GM13977 (cell line): ENCODE measurements around the gene CFAP74.

Experiments
- DNase-seq: peaks from one replicate; pipeline ENCODE4 v3.0.0; 2012; ENCODE audit warnings: low spot score
- CTCF ChIP-seq: IDR thresholded peaks from 2 replicates; pipeline ENCODE4 v1.5.1; 2012; ENCODE audit warnings: mild to moderate bottlenecking, control low read depth; ENCODE audit not compliant: insufficient read depth; ENCODE audit errors: extremely low read depth, missing control alignments
- in situ Hi-C: fragments of 300-500 bp; cut with MboI; formaldehyde crosslinking; loops from one replicate; pipeline ENCODE4 v1.12.0; 2022; ENCODE audit warnings: low sequenced_read_pairs, low pct_unique_long_range_greater_than_20kb, mixed read lengths, inconsistent platforms; ENCODE audit not compliant: unreplicated experiment

Gene CFAP74

DNA sequence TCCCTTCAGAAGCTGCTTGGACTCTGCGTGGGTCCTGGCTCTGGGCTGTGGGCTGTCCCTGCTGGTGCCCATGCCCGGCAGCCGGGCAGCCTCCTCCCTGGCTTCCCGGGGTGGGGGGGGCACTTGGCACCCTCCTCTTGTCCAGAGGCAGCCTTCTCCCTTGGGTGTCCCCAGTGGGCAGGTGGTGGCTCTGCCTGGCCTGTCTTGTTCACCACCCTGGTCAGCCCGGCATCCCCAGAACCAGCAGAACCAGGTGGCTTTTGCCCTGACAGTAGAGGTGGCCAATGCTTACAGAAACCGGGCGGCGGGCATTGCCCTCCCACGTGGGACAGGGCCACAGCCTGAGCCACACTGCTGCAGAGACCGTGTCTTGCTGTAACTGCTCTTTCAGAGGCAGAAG is 38.0 kb downstream of the CFAP74 start:
- in situ Hi-C loops: loop anchor here (25.0 kb wide), 1 partner anchor 422 kb away; the partner anchor contains the start of genes MORN1 and RER1

DNA sequence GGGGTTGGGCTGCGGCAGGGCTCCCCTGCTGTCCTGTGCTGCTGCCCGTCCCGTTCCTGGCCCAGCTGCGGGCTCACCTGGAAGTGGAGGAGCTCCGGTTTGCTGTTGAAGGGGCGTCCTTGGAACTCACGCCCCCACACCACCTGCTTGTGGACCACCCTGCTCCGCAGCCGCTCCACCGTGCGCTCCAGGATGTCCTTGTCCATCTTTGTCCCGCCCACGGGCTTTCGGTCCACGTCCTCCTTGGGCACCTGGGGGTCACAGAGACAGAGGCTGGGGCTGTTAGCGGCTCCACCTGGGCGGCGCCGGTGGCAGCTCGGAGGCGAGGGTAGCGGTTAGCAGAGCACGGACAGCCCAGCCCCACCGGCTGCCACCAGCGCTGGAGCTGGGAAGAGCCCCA is 38.8 kb downstream of the CFAP74 start:
- in situ Hi-C loops: loop anchor here (25.0 kb wide), 1 partner anchor 422 kb away; the partner anchor contains the start of genes MORN1 and RER1
- DNase-seq: no peak

More for the DNA sequence above, 38.0 kb downstream of the CFAP74 start:
- TF ChIP-seq CTCF: no peak
- no peak for DNase-seq

DNA sequence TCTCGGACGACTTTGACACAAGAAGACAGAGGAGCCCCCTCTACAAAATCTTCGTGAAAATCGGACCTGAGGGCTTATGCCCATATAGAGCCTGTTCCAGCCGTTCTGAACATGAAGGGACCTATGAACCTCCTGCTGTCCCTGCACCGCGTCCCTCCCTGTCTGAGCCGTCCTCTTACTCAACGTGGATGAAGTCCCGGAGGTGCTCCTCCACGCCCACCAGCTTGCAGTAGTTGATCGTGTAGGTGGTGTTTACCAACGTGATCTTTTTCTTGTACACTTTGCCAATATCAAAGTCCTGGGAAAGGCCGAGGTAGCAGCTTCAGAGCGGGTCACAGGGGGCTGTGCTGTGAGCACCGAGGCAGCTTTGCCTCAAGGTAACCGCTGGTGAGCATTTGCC is 40.0 kb downstream of the CFAP74 start:
- in situ Hi-C loops: loop anchor here (25.0 kb wide), 1 partner anchor 424 kb away; the partner anchor contains the start of genes MORN1 and RER1
- DNase-seq: no peak
- no peak for TF ChIP-seq CTCF

More for the DNA sequence above, 38.8 kb downstream of the CFAP74 start:
- no peak for TF ChIP-seq CTCF

DNA sequence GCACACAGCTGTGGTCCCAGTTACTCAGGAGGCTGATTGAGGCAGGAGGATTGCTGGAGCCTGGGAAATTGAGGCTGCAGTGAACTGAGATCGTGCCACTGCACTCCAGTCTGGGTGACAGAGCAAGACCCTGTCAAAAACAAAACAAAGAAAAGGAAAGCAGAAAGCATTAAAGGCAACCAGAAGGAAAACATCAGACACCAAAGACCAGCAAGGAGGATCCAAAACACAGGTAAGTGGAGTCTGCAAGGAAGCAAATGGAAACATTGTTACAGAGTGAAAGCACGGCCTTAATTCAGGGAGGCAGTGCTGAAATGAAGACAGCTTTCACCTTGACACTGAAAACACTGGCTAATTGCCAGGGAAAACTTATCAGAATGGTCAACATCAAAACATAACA is 40.8 kb downstream of the CFAP74 start:
- DNase-seq: no peak
- TF ChIP-seq CTCF: no peak
- in situ Hi-C loops: loop anchor here (25.0 kb wide), 1 partner anchor 425 kb away; the partner anchor contains the start of genes MORN1 and RER1

- TF ChIP-seq CTCF: no peak
- no peak for DNase-seq
- in situ Hi-C loops: loop anchor here (25.0 kb wide), 1 partner anchor 427 kb away; the partner anchor contains the start of genes MORN1 and RER1
These were observed 42.9 kb downstream of the CFAP74 start for GRCh38 chr1:1960480-1961196.

DNA sequence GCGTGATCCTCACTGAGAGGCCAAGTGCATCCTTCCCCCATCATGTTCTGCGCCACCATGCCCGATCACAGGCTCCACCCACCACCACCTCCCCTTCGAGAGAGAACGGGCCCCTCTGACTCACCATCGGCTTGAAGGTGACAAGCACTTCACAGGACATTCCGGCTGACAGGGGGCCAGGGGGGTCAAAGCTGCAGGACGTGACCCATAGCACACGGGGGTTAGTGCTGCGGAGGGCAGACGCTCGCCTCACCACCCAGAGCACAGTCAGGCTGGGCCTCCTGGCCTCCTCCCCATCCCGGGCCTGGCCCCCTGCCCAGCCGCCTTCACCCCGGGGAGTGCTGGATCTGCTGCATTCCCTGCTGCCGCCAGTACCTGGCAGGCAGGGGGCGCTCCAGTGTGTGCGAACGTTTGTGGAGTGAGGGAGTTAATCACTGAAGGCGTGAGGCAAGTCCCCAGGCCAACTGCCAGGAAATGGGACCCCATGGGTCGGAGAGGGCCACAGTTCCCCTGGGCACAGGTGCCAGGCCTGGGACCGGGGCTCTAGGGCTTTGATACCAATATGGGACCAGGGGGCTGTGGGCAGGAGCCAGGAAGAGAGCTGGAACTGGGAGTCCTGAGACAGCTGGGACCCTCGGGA is 43.6 kb downstream of the CFAP74 start:
- TF ChIP-seq CTCF: peak; percentile 90
- peak; percentile 88 for DNase-seq
- in situ Hi-C loops: loop anchor here (25.0 kb wide), 1 partner anchor 427 kb away; the partner anchor contains the start of genes MORN1 and RER1
